ENCODE data around the gene HBM.
"Not testable (repeated sequence)": the region's sequence is repeated elsewhere in the genome, so short reads cannot be mapped to it uniquely, and the experiment has no call there.

Gene HBM

DNA sequence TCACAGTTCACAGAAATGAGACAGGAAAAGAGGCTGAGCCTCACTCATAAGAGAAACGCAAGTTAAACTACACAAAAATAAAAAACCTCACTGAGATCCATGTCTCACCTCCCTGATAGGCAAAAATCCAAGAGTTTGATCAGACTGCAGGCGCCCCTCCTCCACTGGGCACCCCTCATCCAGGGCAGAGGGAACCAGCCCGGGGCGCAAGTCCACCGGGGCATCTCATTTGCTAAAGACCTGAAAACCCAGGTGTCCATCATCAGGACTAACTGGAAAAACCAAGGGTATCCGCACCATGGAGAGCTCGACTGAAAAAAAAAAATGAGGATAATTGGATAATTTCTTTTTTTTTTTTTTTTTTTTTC lies 10.8 kb upstream of the HBM start:
- Histone ChIP-seq H3K27me3 (ENCODE audit: insufficient read depth, low read length, poor library complexity) (no peaks in the 10 kb centered on the region), H3K4me2 (ENCODE audit: insufficient read depth, low read length) (no peak overlapping the region), H3K4me3 (ENCODE audit: low read depth in 1 of 2, low read length in 2 of 2) (no peak overlapping the region)

DNA sequence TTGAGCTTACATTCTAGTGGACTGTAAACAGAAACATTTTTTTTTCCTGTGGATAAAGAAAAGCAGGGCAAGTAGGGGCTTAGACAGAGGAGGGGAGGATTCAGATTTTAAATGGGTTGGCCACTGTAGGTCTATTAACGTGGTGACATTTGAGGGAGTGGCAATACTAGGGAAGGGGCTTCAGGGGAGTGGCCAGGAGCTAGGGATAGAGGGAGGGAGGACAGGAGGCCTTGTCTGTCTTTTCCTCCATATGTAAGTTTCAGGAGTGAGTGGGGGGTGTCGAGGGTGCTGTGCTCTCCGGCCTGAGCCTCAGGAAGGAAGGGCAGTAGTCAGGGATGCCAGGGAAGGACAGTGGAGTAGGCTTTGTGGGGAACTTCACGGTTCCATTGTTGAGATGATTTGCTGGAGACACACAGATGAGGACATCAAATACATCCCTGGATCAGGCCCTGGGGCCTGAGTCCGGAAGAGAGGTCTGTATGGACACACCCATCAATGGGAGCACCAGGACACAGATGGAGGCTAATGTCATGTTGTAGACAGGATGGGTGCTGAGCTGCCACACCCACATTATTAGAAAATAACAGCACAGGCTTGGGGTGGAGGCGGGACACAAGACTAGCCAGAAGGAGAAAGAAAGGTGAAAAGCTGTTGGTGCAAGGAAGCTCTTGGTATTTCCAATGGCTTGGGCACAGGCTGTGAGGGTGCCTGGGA lies 6.5 kb upstream of the HBM start:
- TF ChIP-seq EZH2 (IDR thresholded peaks at IDR 0.05; ENCODE audit: borderline replicate concordance, low read depth, low read length, severe bottlenecking) (no peak), CTCF (IDR thresholded peaks at IDR 0.05; ENCODE audit: borderline replicate concordance, extremely low read depth, low read length, poor library complexity, severe bottlenecking) (no peak)
- Histone ChIP-seq H3K36me3 (ENCODE audit: insufficient read depth, low read length) (no peaks in the 10 kb centered on the region), H2AFZ (ENCODE audit: low read depth, low read length) (no peak overlapping the region), H3K9me3 (ENCODE audit: insufficient read depth, low read length, severe bottlenecking) (no peaks in the 10 kb centered on the region), H3K4me2 (ENCODE audit: insufficient read depth, low read length) (no peak overlapping the region), H3K4me1 (ENCODE audit: insufficient read depth, low read length) (no peaks in the 10 kb centered on the region), H3K27me3 (ENCODE audit: insufficient read depth, low read length, poor library complexity) (no peaks in the 10 kb centered on the region), H3K79me2 (ENCODE audit: insufficient read depth, low read length) (no peaks in the 10 kb centered on the region), H3K4me3 (ENCODE audit: low read depth in 1 of 2, low read length in 2 of 2) (no peak overlapping the region), H3K27ac (ENCODE audit: low read length) (no peak overlapping the region), H3K9ac (ENCODE audit: low read depth, low read length) (no peak overlapping the region), H4K20me1 (ENCODE audit: insufficient read depth, low read length) (no peaks in the 10 kb centered on the region)
- no peak for DNase-seq
- ATAC-seq (ENCODE audit: insufficient read depth, low read depth), result no peak

More for the DNA sequence above, 10.8 kb upstream of the HBM start:
- TF ChIP-seq EZH2 (IDR thresholded peaks at IDR 0.05; ENCODE audit: borderline replicate concordance, low read depth, low read length, severe bottlenecking) (no peak), CTCF (IDR thresholded peaks at IDR 0.05; ENCODE audit: borderline replicate concordance, extremely low read depth, low read length, poor library complexity, severe bottlenecking) (no peak)
- H3K9me3 ChIP-seq (ENCODE audit: insufficient read depth, low read length, severe bottlenecking), result no peaks in the 10 kb centered on the region
- H3K9ac ChIP-seq (ENCODE audit: low read depth, low read length), result no peak overlapping the region
- no peaks in the 10 kb centered on the region for H4K20me1 ChIP-seq (ENCODE audit: insufficient read depth, low read length)
- no peaks in the 10 kb centered on the region for H3K36me3 ChIP-seq (ENCODE audit: insufficient read depth, low read length)
- DNase-seq (no peak), ATAC-seq (ENCODE audit: insufficient read depth, low read depth) (no peak)
- H3K27ac ChIP-seq (ENCODE audit: low read length), result no peak overlapping the region
- no peaks in the 10 kb centered on the region for H3K79me2 ChIP-seq (ENCODE audit: insufficient read depth, low read length)
- H3K4me1 ChIP-seq (ENCODE audit: insufficient read depth, low read length), result no peaks in the 10 kb centered on the region
- H2AFZ ChIP-seq (ENCODE audit: low read depth, low read length), result no peak overlapping the region

DNA sequence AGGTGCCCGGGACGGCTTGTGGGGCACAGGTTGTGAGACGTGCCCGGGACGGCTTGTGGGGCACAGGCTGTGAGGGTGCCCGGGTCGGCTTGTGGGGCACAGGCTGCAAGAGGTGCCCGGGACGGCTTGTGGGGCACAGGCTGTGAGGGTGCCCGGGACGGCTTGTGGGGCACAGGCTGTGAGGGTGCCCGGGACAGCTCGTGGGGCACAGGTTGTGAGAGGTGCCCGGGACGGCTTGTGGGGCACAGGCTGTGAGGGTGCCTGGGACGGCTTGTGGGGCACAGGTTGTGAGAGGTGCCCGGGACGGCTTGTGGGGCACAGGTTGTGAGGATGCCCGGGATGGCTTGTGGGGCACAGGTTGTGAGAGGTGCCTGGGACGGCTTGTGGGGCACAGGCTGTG lies 5.5 kb upstream of the HBM start:
- ATAC-seq (ENCODE audit: insufficient read depth, low read depth); DNase-seq; H3K27ac ChIP-seq (ENCODE audit: low read length); H3K9me3 ChIP-seq (ENCODE audit: insufficient read depth, low read length, severe bottlenecking); H2AFZ ChIP-seq (ENCODE audit: low read depth, low read length); H3K79me2 ChIP-seq (ENCODE audit: insufficient read depth, low read length); H3K36me3 ChIP-seq (ENCODE audit: insufficient read depth, low read length); H3K4me3 ChIP-seq (ENCODE audit: low read depth in 1 of 2, low read length in 2 of 2); H3K27me3 ChIP-seq (ENCODE audit: insufficient read depth, low read length, poor library complexity); H3K4me1 ChIP-seq (ENCODE audit: insufficient read depth, low read length); H3K4me2 ChIP-seq (ENCODE audit: insufficient read depth, low read length); H3K9ac ChIP-seq (ENCODE audit: low read depth, low read length); H4K20me1 ChIP-seq (ENCODE audit: insufficient read depth, low read length): not testable (repeated sequence)

GRCh38 chr16:160691-161190 lies 5.0 kb upstream of the HBM start:
- ATAC-seq (ENCODE audit: insufficient read depth, low read depth), result no peak
- TF ChIP-seq EZH2 (IDR thresholded peaks at IDR 0.05; ENCODE audit: borderline replicate concordance, low read depth, low read length, severe bottlenecking) (no peak), CTCF (IDR thresholded peaks at IDR 0.05; ENCODE audit: borderline replicate concordance, extremely low read depth, low read length, poor library complexity, severe bottlenecking) (no peak)
- no peaks in the 10 kb centered on the region for H3K9me3 ChIP-seq (ENCODE audit: insufficient read depth, low read length, severe bottlenecking)

More at GRCh38 chr16:160691-161190, 5.0 kb upstream of the HBM start:
- no peak overlapping the region for H3K9ac ChIP-seq (ENCODE audit: low read depth, low read length)
- no peak overlapping the region for H3K4me3 ChIP-seq (ENCODE audit: low read depth in 1 of 2, low read length in 2 of 2)
- no peaks in the 10 kb centered on the region for H4K20me1 ChIP-seq (ENCODE audit: insufficient read depth, low read length)
- no peaks in the 10 kb centered on the region for H3K36me3 ChIP-seq (ENCODE audit: insufficient read depth, low read length)
- no peak overlapping the region for H3K27ac ChIP-seq (ENCODE audit: low read length)
- DNase-seq, result no peak
- H3K4me1 ChIP-seq (ENCODE audit: insufficient read depth, low read length), result no peaks in the 10 kb centered on the region
- H2AFZ ChIP-seq (ENCODE audit: low read depth, low read length), result no peak overlapping the region
- no peaks in the 10 kb centered on the region for H3K27me3 ChIP-seq (ENCODE audit: insufficient read depth, low read length, poor library complexity)
- H3K4me2 ChIP-seq (ENCODE audit: insufficient read depth, low read length), result no peak overlapping the region
- no peaks in the 10 kb centered on the region for H3K79me2 ChIP-seq (ENCODE audit: insufficient read depth, low read length)
